HepG2 (cell line): ENCODE data around the gene TMEM235. TPM values are rescaled to one million over a fixed set of nuclear protein-coding genes. Genes with fewer than 3 reads are reported as not detected.

Experiments
- CHCHD3 ChIP-seq: sonication (generic); formaldehyde crosslinking; IDR thresholded peaks from 2 replicates; pipeline ENCODE4 v1.8.0; 2022; ENCODE audit warnings: mild to moderate bottlenecking, missing genetic modification reagents, moderate library complexity
- EHMT2 ChIP-seq: fragments of 200-600 bp; sonication (generic); IDR thresholded peaks from 2 replicates; pipeline ENCODE4 v1.7.0; 2017; ENCODE audit warnings: antibody characterized with exemption, low read depth, low read length, borderline replicate concordance
- FOSL2 ChIP-seq: sonication (generic); formaldehyde crosslinking; IDR thresholded peaks from 2 replicates; pipeline ENCODE4 v1.4.0; 2020; ENCODE audit warnings: missing genetic modification reagents
- FOXA3 ChIP-seq: IDR thresholded peaks from 2 replicates; pipeline ENCODE4 v1.6.1; 2016; ENCODE audit warnings: missing genetic modification reagents, missing compliant biosample characterization
- GLI4 ChIP-seq: sonication (generic); formaldehyde crosslinking; IDR thresholded peaks from 2 replicates; pipeline ENCODE4 v1.5.1; 2020; ENCODE audit warnings: missing genetic modification reagents, mild to moderate bottlenecking, moderate library complexity, borderline replicate concordance
- HNRNPK ChIP-seq: fragments of 200-400 bp; formaldehyde crosslinking; IDR thresholded peaks from 2 replicates; pipeline ENCODE4 v1.6.1; 2018; ENCODE audit warnings: low read length, low read depth, moderate library complexity, mild to moderate bottlenecking; ENCODE audit not compliant: poor library complexity, severe bottlenecking
- KDM1A ChIP-seq: IDR thresholded peaks from 2 replicates; pipeline ENCODE4 v1.6.1; 2016; ENCODE audit warnings: missing compliant biosample characterization
- MIER2 ChIP-seq: IDR thresholded peaks from 2 replicates; pipeline ENCODE4 v1.6.1; 2016; ENCODE audit warnings: missing biosample characterization, missing genetic modification reagents
- NBN ChIP-seq: fragments of 450-650 bp; conservative IDR thresholded peaks from 2 replicates; pipeline ENCODE4 v1.6.1; 2017
- NPAS2 ChIP-seq: sonication (generic); formaldehyde crosslinking; IDR thresholded peaks from 2 replicates; pipeline ENCODE4 v1.8.0; 2022; ENCODE audit warnings: mild to moderate bottlenecking, missing genetic modification reagents, borderline replicate concordance
- PAX8 ChIP-seq: sonication (generic); formaldehyde crosslinking; IDR thresholded peaks from 2 replicates; pipeline ENCODE4 v1.8.0; 2022; ENCODE audit warnings: mild to moderate bottlenecking, missing genetic modification reagents, borderline replicate concordance
- ZNF225 ChIP-seq: sonication (generic); formaldehyde crosslinking; IDR thresholded peaks from 2 replicates; pipeline ENCODE4 v1.4.0; 2020; ENCODE audit warnings: mild to moderate bottlenecking, missing genetic modification reagents
- ZNF350 ChIP-seq: sonication (generic); formaldehyde crosslinking; IDR thresholded peaks from 2 replicates; pipeline ENCODE4 v1.4.0; 2020; ENCODE audit warnings: mild to moderate bottlenecking, low read depth, missing genetic modification reagents, borderline replicate concordance
- ZSCAN12 ChIP-seq: sonication (generic); formaldehyde crosslinking; IDR thresholded peaks from 2 replicates; pipeline ENCODE4 v1.9.0; 2021; ENCODE audit warnings: mild to moderate bottlenecking, missing genetic modification reagents
- polyA plus RNA-seq, 8 experiments: library from polyadenylated mRNA; depleted of rRNA in 3 of 8; stranded (reverse) in 7 of 8; unstranded in 1 of 8; fragments of >200 nt; fragmentation: Illumina TruSeq in 4 of 8; extraction: Trizol in 4 of 8; gene quantifications; 2 replicates each; pipeline versions ENCODE4 v1.2.1 to v1.2.3, GENCODE V29; 2011 to 2016; ENCODE audit warnings: low read depth in 4 of 8, missing spikeins in 1 of 8, mixed read lengths in 1 of 8; ENCODE audit not compliant: insufficient read depth in 1 of 8
- total RNA-seq, 5 experiments: library from RNA; depleted of rRNA; stranded (reverse); fragments of >200 nt; fragmentation: Illumina TruSeq; extraction: Trizol; gene quantifications; 2 replicates each; pipeline ENCODE4 v1.2.3, GENCODE V29; 2016; ENCODE audit warnings: low read depth in 1 of 5
- TF ChIP-seq, protein P1 (sequence below): IDR thresholded peaks from 2 replicates; pipeline ENCODE4 v1.6.1; 2016; ENCODE audit warnings: missing compliant biosample characterization, missing genetic modification reagents, borderline replicate concordance
- TF ChIP-seq, protein P2 (sequence below): sonication (generic); formaldehyde crosslinking; IDR thresholded peaks from 2 replicates; pipeline ENCODE4 v1.4.0; 2020; ENCODE audit warnings: low read depth, mild to moderate bottlenecking, missing genetic modification reagents
- TF ChIP-seq, protein P3 (sequence below): sonication (generic); formaldehyde crosslinking; IDR thresholded peaks from 2 replicates; pipeline ENCODE4 v1.4.0; 2020; ENCODE audit warnings: missing genetic modification reagents, borderline replicate concordance
- TF ChIP-seq, protein P4 (sequence below): sonication (generic); formaldehyde crosslinking; IDR thresholded peaks from 2 replicates; pipeline ENCODE4 v1.9.0; 2021; ENCODE audit warnings: missing genetic modification reagents, borderline replicate concordance
- TF ChIP-seq, protein P5 (sequence below): sonication (generic); formaldehyde crosslinking; conservative IDR thresholded peaks from 2 replicates; pipeline ENCODE4 v1.8.1; 2023; ENCODE audit warnings: missing genetic modification reagents

The TMEM235 gene
- total and polyA plus RNA-seq, 2 of the 13 experiments (the other 11 are each of a cell fraction or from before 2014, with no cell fraction given): not detected

DNA sequence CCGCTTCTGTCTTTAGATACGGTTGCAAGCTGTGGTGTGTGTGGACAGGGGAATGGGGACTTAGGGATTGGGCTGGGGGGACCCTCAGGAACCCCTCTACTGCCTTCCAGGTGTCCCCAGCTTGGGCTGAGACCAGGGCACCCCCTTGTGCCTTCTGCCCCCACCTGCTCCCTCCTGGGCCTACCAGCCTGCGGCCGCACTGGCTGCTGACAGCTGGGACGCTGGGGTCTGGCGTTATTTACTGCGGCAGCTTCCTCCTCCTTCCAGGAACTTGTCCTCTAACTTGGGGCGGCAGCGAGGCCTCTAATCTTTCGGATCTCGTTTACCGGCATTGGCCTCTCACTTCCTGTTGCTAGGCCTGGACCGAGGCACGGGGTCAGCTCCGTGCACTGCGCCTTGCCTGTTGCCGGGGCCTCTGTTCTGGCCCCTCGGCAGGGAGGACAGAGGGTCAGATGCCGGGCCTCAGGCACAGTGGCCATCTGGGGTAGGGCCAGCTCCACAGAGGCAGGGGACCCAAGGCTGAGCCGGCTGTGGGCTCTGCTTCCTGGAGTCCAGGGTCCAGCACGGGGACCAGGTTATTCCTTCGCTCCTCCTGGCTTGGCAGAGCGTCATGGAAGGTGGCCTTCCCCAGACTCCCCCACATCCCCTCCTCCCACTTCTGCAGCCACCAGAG, 31.8 kb downstream of the TMEM235 start (continued):
- TF ChIP-seq, protein P1, sequence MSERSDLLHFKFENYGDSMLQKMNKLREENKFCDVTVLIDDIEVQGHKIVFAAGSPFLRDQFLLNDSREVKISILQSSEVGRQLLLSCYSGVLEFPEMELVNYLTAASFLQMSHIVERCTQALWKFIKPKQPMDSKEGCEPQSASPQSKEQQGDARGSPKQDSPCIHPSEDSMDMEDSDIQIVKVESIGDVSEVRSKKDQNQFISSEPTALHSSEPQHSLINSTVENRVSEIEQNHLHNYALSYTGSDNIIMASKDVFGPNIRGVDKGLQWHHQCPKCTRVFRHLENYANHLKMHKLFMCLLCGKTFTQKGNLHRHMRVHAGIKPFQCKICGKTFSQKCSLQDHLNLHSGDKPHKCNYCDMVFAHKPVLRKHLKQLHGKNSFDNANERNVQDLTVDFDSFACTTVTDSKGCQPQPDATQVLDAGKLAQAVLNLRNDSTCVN (CRISPR knock-in tag): peak; percentile 56; the same call in 1 of the 2 replicates
- TF ChIP-seq ZSCAN12 (CRISPR knock-in tag): no peak
- TF ChIP-seq FOXA3: peak; percentile 56
- TF ChIP-seq, protein P2, sequence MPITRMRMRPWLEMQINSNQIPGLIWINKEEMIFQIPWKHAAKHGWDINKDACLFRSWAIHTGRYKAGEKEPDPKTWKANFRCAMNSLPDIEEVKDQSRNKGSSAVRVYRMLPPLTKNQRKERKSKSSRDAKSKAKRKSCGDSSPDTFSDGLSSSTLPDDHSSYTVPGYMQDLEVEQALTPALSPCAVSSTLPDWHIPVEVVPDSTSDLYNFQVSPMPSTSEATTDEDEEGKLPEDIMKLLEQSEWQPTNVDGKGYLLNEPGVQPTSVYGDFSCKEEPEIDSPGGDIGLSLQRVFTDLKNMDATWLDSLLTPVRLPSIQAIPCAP (CRISPR knock-in tag): no peak
- no peak for TF ChIP-seq CHCHD3
- no peak for TF ChIP-seq NBN
- peak; percentile 42; the same call in 1 of the 2 replicates for TF ChIP-seq ZNF350 (CRISPR knock-in tag)
- TF ChIP-seq, protein P3, sequence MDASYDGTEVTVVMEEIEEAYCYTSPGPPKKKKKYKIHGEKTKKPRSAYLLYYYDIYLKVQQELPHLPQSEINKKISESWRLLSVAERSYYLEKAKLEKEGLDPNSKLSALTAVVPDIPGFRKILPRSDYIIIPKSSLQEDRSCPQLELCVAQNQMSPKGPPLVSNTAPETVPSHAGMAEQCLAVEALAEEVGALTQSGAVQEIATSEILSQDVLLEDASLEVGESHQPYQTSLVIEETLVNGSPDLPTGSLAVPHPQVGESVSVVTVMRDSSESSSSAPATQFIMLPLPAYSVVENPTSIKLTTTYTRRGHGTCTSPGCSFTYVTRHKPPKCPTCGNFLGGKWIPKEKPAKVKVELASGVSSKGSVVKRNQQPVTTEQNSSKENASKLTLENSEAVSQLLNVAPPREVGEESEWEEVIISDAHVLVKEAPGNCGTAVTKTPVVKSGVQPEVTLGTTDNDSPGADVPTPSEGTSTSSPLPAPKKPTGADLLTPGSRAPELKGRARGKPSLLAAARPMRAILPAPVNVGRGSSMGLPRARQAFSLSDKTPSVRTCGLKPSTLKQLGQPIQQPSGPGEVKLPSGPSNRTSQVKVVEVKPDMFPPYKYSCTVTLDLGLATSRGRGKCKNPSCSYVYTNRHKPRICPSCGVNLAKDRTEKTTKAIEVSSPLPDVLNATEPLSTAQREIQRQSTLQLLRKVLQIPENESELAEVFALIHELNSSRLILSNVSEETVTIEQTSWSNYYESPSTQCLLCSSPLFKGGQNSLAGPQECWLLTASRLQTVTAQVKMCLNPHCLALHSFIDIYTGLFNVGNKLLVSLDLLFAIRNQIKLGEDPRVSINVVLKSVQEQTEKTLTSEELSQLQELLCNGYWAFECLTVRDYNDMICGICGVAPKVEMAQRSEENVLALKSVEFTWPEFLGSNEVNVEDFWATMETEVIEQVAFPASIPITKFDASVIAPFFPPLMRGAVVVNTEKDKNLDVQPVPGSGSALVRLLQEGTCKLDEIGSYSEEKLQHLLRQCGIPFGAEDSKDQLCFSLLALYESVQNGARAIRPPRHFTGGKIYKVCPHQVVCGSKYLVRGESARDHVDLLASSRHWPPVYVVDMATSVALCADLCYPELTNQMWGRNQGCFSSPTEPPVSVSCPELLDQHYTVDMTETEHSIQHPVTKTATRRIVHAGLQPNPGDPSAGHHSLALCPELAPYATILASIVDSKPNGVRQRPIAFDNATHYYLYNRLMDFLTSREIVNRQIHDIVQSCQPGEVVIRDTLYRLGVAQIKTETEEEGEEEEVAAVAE (CRISPR knock-in tag): 0 out of 2 replicates have a peak, but pooled peaks have one; percentile 54
- peak; percentile 22; the same call in 1 of the 2 replicates for TF ChIP-seq KDM1A
- TF ChIP-seq, protein P4, sequence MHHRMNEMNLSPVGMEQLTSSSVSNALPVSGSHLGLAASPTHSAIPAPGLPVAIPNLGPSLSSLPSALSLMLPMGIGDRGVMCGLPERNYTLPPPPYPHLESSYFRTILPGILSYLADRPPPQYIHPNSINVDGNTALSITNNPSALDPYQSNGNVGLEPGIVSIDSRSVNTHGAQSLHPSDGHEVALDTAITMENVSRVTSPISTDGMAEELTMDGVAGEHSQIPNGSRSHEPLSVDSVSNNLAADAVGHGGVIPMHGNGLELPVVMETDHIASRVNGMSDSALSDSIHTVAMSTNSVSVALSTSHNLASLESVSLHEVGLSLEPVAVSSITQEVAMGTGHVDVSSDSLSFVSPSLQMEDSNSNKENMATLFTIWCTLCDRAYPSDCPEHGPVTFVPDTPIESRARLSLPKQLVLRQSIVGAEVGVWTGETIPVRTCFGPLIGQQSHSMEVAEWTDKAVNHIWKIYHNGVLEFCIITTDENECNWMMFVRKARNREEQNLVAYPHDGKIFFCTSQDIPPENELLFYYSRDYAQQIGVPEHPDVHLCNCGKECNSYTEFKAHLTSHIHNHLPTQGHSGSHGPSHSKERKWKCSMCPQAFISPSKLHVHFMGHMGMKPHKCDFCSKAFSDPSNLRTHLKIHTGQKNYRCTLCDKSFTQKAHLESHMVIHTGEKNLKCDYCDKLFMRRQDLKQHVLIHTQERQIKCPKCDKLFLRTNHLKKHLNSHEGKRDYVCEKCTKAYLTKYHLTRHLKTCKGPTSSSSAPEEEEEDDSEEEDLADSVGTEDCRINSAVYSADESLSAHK (CRISPR knock-in tag): no peak
- peak; percentile 38; the same call in 1 of the 2 replicates for TF ChIP-seq FOSL2 (CRISPR knock-in tag)
- TF ChIP-seq HNRNPK: no peak
- TF ChIP-seq, protein P5, sequence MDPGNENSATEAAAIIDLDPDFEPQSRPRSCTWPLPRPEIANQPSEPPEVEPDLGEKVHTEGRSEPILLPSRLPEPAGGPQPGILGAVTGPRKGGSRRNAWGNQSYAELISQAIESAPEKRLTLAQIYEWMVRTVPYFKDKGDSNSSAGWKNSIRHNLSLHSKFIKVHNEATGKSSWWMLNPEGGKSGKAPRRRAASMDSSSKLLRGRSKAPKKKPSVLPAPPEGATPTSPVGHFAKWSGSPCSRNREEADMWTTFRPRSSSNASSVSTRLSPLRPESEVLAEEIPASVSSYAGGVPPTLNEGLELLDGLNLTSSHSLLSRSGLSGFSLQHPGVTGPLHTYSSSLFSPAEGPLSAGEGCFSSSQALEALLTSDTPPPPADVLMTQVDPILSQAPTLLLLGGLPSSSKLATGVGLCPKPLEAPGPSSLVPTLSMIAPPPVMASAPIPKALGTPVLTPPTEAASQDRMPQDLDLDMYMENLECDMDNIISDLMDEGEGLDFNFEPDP: no peak
- no peak for TF ChIP-seq NPAS2
- TF ChIP-seq EHMT2: no peak
- no peak for TF ChIP-seq PAX8 (CRISPR knock-in tag)
- TF ChIP-seq MIER2: 0 out of 2 replicates have a peak, but pooled peaks have one; percentile 40
- TF ChIP-seq GLI4 (CRISPR knock-in tag): no peak
- no peak for TF ChIP-seq ZNF225 (CRISPR knock-in tag)
